Measurements from ENCODE around the gene NKAIN1. TPM values are rescaled to one million over a fixed set of nuclear protein-coding genes. Genes with fewer than 3 reads are reported as not detected.

Gene NKAIN1
- polyA plus RNA-seq, 1 experiment: 0.05 TPM

GRCh38 chr1:31234870-31235269, 4.8 kb downstream of the NKAIN1 start:
- ChIA-PET POLR2A (no interaction called here), CTCF (interaction anchor here (2.7 kb wide), 1 partner anchor 51 kb away, joined by 9 read pairs; no protein-coding TSS in a partner anchor)
- no peak overlapping the region for H3K27ac ChIP-seq (ENCODE audit: low read depth, low read length)
- no peaks in the 10 kb centered on the region for H3K9me3 ChIP-seq (ENCODE audit: control insufficient read depth, insufficient read depth, low read length)
- H3K27me3 ChIP-seq (ENCODE audit: control insufficient read depth, insufficient read depth, low read length): peaks cover 45% of the 10 kb centered on the region
- H3K4me3 ChIP-seq (ENCODE audit: low read depth, low read length): no peak overlapping the region
- DNase-seq (ENCODE audit: low read depth, low spot score): no peak
- no peak for TF ChIP-seq CTCF (IDR thresholded peaks at IDR 0.05; ENCODE audit: low read depth, low read length)

- POLR2A ChIA-PET: no interaction called here
- no peak for TF ChIP-seq CTCF (IDR thresholded peaks at IDR 0.05; ENCODE audit: low read depth, low read length)
- CTCF ChIA-PET: interaction anchor here (2.7 kb wide), 1 partner anchor 51 kb away, joined by 9 read pairs; no protein-coding TSS in a partner anchor
- H3K9me3 ChIP-seq (ENCODE audit: control insufficient read depth, insufficient read depth, low read length): no peaks in the 10 kb centered on the region
- peaks cover 46% of the 10 kb centered on the region for H3K27me3 ChIP-seq (ENCODE audit: control insufficient read depth, insufficient read depth, low read length)
- no peak overlapping the region for H3K4me3 ChIP-seq (ENCODE audit: low read depth, low read length)
- H3K27ac ChIP-seq (ENCODE audit: low read depth, low read length): no peak overlapping the region
- no peak for DNase-seq (ENCODE audit: low read depth, low spot score)
These were observed 5.5 kb downstream of the NKAIN1 start for GRCh38 chr1:31234123-31234708.

- POLR2A ChIA-PET: no interaction called here
- CTCF ChIA-PET: interaction anchor here (1.5 kb wide), 1 partner anchor 51 kb away, joined by 4 read pairs; no protein-coding TSS in a partner anchor
- DNase-seq (ENCODE audit: low read depth, low spot score): no peak
- no peaks in the 10 kb centered on the region for H3K9me3 ChIP-seq (ENCODE audit: control insufficient read depth, insufficient read depth, low read length)
- no peak overlapping the region for H3K27ac ChIP-seq (ENCODE audit: low read depth, low read length)
- H3K27me3 ChIP-seq (ENCODE audit: control insufficient read depth, insufficient read depth, low read length): peaks cover 36% of the 10 kb centered on the region
- H3K4me3 ChIP-seq (ENCODE audit: low read depth, low read length): no peak overlapping the region
- TF ChIP-seq CTCF (IDR thresholded peaks at IDR 0.05; ENCODE audit: low read depth, low read length): no peak
These were observed 7.0 kb downstream of the NKAIN1 start for GRCh38 chr1:31232689-31233088.

GRCh38 chr1:31231802-31232201, 7.9 kb downstream of the NKAIN1 start:
- no peaks in the 10 kb centered on the region for H3K9me3 ChIP-seq (ENCODE audit: control insufficient read depth, insufficient read depth, low read length)
- no peak for DNase-seq (ENCODE audit: low read depth, low spot score)
- CTCF ChIA-PET: interaction anchor here (0.8 to 1.5 kb wide), 2 partner anchors 33 to 50 kb away, joined by 4 to 5 read pairs; no protein-coding TSS in a partner anchor
- no peak for TF ChIP-seq CTCF (IDR thresholded peaks at IDR 0.05; ENCODE audit: low read depth, low read length)
- H3K4me3 ChIP-seq (ENCODE audit: low read depth, low read length): no peak overlapping the region
- POLR2A ChIA-PET: no interaction called here
- peaks cover 29% of the 10 kb centered on the region for H3K27me3 ChIP-seq (ENCODE audit: control insufficient read depth, insufficient read depth, low read length)
- no peak overlapping the region for H3K27ac ChIP-seq (ENCODE audit: low read depth, low read length)

- no peak overlapping the region for H3K4me3 ChIP-seq (ENCODE audit: low read depth, low read length)
- POLR2A ChIA-PET: no interaction called here
- CTCF ChIA-PET: no interaction called here
- no peaks in the 10 kb centered on the region for H3K9me3 ChIP-seq (ENCODE audit: control insufficient read depth, insufficient read depth, low read length)
- no peak for TF ChIP-seq CTCF (IDR thresholded peaks at IDR 0.05; ENCODE audit: low read depth, low read length)
- DNase-seq (ENCODE audit: low read depth, low spot score): no peak
- H3K27me3 ChIP-seq (ENCODE audit: control insufficient read depth, insufficient read depth, low read length): peaks cover 19% of the 10 kb centered on the region
- no peak overlapping the region for H3K27ac ChIP-seq (ENCODE audit: low read depth, low read length)
These were observed 9.3 kb downstream of the NKAIN1 start for GRCh38 chr1:31230378-31230777.

Data from AG04450 (cell line).